HEK293T (cell line): ENCODE measurements around the gene SFTPA1.
"Not testable (repeated sequence)": the region's sequence is repeated elsewhere in the genome, so short reads cannot be mapped to it uniquely, and the experiment has no call there.

ENCODE experiments used
- CTCF ChIA-PET: fragments of 350-600 bp; formaldehyde crosslinking; extraction: SDS; loops from one replicate; lab custom pipeline; 2021; ENCODE audit warnings: antibody characterized with exemption, inconsistent platforms; lab: Yijun Ruan, JAX
- POLR2A ChIA-PET: fragments of 350-600 bp; formaldehyde crosslinking; extraction: SDS; loops from one replicate; lab custom pipeline; 2020; ENCODE audit warnings: antibody characterized with exemption, inconsistent platforms; lab: Yijun Ruan, JAX
- DNase-seq: peaks from one replicate; pipeline ENCODE4 v3.0.0; 2012; ENCODE audit warnings: mixed read lengths; ENCODE audit errors: extremely low spot score
- ARNT ChIP-seq: fragments of 450-650 bp; IDR thresholded peaks from 2 replicates; pipeline ENCODE4 v1.6.1; 2017; ENCODE audit warnings: mild to moderate bottlenecking
- BHLHE40 ChIP-seq: fragments of 450-650 bp; IDR thresholded peaks from 2 replicates; pipeline ENCODE4 v1.6.1; 2016; ENCODE audit warnings: mild to moderate bottlenecking, moderate library complexity, borderline replicate concordance
- CTBP1 ChIP-seq: fragments of 450-650 bp; IDR thresholded peaks from 2 replicates; pipeline ENCODE4 v1.6.1; 2016; ENCODE audit warnings: borderline replicate concordance
- ELF4 ChIP-seq: fragments of 450-650 bp; IDR thresholded peaks from 2 replicates; pipeline ENCODE4 v1.6.1; 2017; ENCODE audit warnings: antibody characterized with exemption
- FOXA1 ChIP-seq: fragments of 450-650 bp; IDR thresholded peaks from 2 replicates; pipeline ENCODE4 v1.6.1; 2016; ENCODE audit warnings: mild to moderate bottlenecking
- FOXK2 ChIP-seq: fragments of 450-650 bp; IDR thresholded peaks from 2 replicates; pipeline ENCODE4 v1.6.1; 2016; ENCODE audit warnings: mild to moderate bottlenecking
- FOXM1 ChIP-seq: fragments of 450-650 bp; IDR thresholded peaks from 2 replicates; pipeline ENCODE4 v1.6.1; 2017; ENCODE audit warnings: mild to moderate bottlenecking, borderline replicate concordance
- HDGF ChIP-seq: fragments of 450-650 bp; IDR thresholded peaks from 2 replicates; pipeline ENCODE4 v1.6.1; 2017; ENCODE audit warnings: antibody characterized with exemption, borderline replicate concordance
- L3MBTL2 ChIP-seq: fragments of 450-650 bp; conservative IDR thresholded peaks from 2 replicates; pipeline ENCODE4 v1.6.1; 2016; ENCODE audit warnings: mild to moderate bottlenecking
- LEF1 ChIP-seq: fragments of 450-650 bp; IDR thresholded peaks from 2 replicates; pipeline ENCODE4 v1.6.1; 2017; ENCODE audit warnings: mild to moderate bottlenecking, borderline replicate concordance
- NFRKB ChIP-seq: fragments of 450-650 bp; IDR thresholded peaks from 2 replicates; pipeline ENCODE4 v1.6.1; 2016; ENCODE audit warnings: mild to moderate bottlenecking, moderate library complexity
- SP1 ChIP-seq: fragments of 450-650 bp; IDR thresholded peaks from 2 replicates; pipeline ENCODE4 v1.6.1; 2017
- SUZ12 ChIP-seq: fragments of 450-650 bp; IDR thresholded peaks from 2 replicates; pipeline ENCODE4 v1.6.1; 2016; ENCODE audit warnings: mild to moderate bottlenecking
- TARDBP ChIP-seq: fragments of 450-650 bp; IDR thresholded peaks from 2 replicates; pipeline ENCODE4 v1.6.1; 2016
- ZNF384 ChIP-seq: fragments of 450-650 bp; IDR thresholded peaks from 2 replicates; pipeline ENCODE4 v1.6.1; 2016
- TF ChIP-seq, protein P1 (sequence below): fragments of 450-650 bp; IDR thresholded peaks from 2 replicates; pipeline ENCODE4 v1.6.1; 2016

Gene SFTPA1

DNA sequence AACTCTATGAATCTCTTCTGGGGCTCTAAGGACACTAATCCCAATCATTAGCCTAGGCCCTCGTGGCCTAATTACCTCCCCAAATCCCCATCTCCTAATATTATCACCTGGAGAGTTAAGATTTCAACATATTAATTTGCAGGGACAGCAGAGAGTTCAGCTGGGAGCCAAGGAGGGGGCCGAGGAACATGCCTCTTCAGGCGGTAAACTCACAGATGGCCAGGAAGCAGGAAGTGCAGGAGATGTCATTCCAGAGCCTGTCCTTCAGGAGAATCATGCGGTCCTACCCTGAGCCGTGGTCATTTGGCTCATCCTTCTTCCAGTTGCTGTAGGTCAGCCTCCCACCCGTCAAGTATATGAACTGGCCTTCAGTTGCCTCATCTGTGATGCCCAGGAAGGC is 28.6 kb upstream of the SFTPA1 start:
- no peak for DNase-seq
- ChIA-PET CTCF (no interaction called here), POLR2A (no interaction called here)
- TF ChIP-seq SP1 (no peak), ELF4 (no peak), NFRKB (no peak), TARDBP (no peak), L3MBTL2 (no peak), SUZ12 (no peak), ZNF384 (no peak), ARNT (no peak), LEF1 (no peak), FOXK2 (no peak), HDGF (no peak), CTBP1 (no peak), BHLHE40 (no peak), FOXM1 (no peak), FOXA1 (no peak)
- TF ChIP-seq, protein P1, sequence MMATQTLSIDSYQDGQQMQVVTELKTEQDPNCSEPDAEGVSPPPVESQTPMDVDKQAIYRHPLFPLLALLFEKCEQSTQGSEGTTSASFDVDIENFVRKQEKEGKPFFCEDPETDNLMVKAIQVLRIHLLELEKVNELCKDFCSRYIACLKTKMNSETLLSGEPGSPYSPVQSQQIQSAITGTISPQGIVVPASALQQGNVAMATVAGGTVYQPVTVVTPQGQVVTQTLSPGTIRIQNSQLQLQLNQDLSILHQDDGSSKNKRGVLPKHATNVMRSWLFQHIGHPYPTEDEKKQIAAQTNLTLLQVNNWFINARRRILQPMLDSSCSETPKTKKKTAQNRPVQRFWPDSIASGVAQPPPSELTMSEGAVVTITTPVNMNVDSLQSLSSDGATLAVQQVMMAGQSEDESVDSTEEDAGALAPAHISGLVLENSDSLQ, result no peak

DNA sequence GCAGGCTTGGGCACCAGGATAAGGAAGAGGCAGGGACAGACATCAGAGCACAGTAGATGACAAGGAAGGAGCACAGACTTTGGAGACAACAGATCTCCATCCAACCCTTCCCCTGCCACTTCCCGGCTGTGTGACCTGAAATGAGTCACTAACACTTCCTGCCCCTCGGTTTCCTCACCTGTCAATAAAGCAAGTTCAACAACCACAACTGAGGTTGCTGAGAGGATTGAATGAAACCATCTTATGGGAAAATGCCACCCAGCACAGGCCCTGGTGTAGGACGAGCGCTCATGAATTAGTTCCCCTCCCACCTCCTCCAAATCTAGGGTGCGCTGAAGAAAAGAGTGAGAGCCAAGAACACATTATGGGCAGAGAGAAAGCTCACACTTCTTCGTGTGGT is 27.8 kb upstream of the SFTPA1 start:
- CTCF ChIA-PET, POLR2A ChIA-PET, DNase-seq: not testable (repeated sequence)

DNA sequence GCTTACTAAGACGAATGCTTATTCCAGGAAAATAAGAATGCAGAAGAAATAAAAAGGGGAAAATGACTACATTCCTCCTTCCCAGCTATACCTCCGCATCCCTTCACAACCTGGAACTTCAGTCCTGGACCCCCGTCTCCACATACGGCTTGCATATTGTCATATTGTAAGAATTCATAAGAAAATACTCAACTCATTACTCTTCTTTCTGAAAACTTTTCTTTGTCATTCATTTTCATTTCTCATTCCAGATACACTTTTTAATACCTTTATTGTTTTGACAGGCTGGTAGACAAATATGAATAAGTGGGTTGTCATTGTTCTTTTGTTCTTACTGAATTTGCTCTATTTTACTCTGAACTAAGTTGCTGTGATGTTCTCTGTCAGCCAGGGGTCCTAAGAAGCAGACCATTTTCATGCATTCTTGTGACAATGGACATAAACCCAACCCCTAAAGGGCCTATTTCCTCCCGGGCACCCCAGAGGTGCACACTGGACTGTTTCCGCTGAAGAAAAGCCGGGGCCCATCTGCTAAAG is 27.2 kb upstream of the SFTPA1 start:
- ChIA-PET POLR2A (no interaction called here), CTCF (no interaction called here)

DNA sequence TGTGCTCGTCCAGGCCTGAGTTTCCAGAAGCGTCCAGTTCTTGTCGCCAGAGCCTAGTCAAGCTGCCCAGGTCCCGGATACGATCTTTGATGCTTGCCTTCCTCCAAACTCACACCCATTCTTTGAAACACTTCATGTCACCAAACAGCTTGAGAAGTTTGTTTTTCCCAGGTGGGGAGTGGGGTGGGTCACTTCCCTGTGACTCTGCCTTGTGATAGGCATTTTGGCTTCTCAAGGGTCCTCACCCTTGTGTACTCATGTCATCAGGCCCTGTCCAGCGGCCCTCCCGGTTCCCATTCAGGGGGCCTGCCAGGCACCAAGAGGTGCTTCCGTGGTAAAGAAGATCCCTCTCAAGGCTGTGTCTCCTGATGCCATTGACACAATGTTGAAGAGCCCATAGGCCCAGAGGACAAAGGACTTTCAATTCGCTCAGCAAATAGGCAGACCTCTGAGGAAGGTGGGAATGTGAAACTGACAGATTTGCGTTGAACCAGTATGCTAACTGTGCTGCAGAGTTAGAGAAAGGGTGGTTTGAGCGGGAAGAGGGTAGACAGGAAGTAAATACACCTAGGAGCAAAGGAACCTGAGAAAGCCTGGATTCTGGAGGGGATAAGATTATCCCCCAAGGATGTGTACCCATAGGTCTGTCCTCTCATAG is 24.7 kb upstream of the SFTPA1 start:
- POLR2A ChIA-PET, result no interaction called here
- DNase-seq, result no peak
- TF ChIP-seq SUZ12 (no peak), L3MBTL2 (no peak), FOXA1 (no peak), ELF4 (no peak), FOXM1 (no peak), BHLHE40 (no peak), LEF1 (no peak), ARNT (no peak), SP1 (no peak), ZNF384 (no peak), TARDBP (no peak), NFRKB (no peak), FOXK2 (no peak), CTBP1 (no peak), HDGF (no peak)
- TF ChIP-seq, protein P1, result no peak
- CTCF ChIA-PET, result no interaction called here

More for the DNA sequence above, 27.2 kb upstream of the SFTPA1 start:
- no peak for TF ChIP-seq FOXA1
- no peak for TF ChIP-seq ARNT
- TF ChIP-seq ELF4, result no peak
- TF ChIP-seq BHLHE40, result no peak
- TF ChIP-seq, protein P1, result no peak
- no peak for TF ChIP-seq TARDBP
- TF ChIP-seq HDGF, result no peak
- no peak for TF ChIP-seq CTBP1
- TF ChIP-seq NFRKB, result no peak
- TF ChIP-seq FOXM1, result no peak
- TF ChIP-seq L3MBTL2, result no peak
- no peak for TF ChIP-seq ZNF384
- no peak for TF ChIP-seq SP1
- no peak for DNase-seq

DNA sequence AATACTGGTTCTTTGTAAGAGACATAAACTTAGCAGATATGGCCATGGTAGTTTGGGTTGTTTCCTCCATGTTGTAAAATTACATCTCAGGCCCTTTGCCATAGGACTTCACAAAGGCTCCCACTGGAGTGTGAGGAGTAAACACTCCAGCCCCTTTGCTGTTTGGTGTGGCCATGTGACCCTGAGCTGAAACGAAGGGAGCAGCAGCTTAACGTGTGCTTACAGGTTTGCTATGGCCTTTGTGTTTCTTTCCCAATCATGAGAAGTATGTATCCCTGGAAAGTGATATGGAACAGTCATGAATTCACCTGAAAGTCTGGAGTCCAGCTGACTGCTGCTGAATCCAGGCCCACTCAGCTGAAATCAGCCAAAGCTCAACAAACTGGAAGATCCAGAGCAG is 23.8 kb upstream of the SFTPA1 start:
- POLR2A ChIA-PET, result no interaction called here
- CTCF ChIA-PET, result no interaction called here
- TF ChIP-seq LEF1, result no peak
- no peak for TF ChIP-seq ELF4
- no peak for TF ChIP-seq TARDBP

DNA sequence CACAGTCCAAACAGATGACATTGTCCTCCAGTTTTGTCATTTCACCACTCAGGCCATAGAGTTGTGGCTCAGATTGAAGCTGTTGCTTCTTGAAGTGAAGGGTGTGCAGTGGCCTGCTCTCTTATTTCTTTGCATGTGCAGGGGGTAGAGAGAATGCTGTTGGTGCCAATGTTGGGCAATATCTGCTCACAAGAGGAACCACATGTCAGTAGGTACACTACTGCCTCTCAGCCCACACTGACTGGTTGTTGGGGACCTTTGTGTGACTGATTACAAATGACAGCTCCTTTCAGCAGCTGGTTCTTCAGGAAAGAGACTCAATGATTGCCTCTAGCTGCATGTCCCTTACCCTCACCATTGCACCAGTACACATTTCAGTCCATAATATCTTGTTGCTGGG is 21.9 kb upstream of the SFTPA1 start:
- POLR2A ChIA-PET, result no interaction called here
- TF ChIP-seq ZNF384, result no peak
- DNase-seq, result no peak
- CTCF ChIA-PET, result no interaction called here

More for the DNA sequence above, 23.8 kb upstream of the SFTPA1 start:
- no peak for DNase-seq

DNA sequence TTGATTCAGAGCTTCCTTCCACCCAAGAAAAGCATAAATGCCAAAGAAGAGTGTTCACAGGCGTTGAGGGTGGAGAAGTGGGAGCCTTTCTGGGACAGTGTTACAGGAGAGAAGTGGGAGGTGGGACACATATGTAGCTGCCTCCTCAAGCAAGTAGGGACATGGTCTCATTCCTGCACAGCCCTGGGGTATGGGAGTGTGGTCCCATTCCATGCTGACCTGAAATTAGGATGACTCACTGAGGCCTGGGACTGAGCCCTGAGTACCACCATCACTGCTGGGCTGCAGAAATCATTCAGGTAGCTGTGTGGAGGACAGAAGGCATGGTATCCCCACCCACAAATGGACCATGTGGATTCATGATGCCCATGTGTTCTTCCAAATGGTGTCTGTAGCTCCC is 17.4 kb upstream of the SFTPA1 start:
- POLR2A ChIA-PET, result no interaction called here
- TF ChIP-seq L3MBTL2 (no peak), NFRKB (no peak)
- no peak for DNase-seq
- CTCF ChIA-PET, result interaction anchor here (0.7 kb wide), 1 partner anchor 15 kb away, joined by 4 read pairs; no protein-coding TSS in a partner anchor

DNA sequence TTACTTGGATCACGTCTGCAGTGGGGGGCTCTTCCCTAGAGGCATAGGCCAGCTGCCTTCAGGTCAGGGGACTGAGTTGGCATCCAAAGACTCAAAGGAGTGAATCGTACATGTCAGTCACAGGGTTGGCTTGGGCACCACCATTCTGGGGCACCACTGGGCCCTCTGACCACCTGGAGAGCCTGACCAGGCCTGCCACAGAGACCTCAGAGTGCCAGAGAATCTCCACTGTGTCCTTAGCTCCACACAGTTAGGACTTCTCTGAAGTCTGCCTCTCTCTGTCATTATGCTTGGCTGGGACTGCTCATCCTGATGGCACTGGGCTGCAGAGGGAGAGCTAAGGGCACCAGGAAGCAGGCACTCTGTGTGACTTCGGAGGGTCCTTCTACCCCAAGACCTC is 16.2 kb upstream of the SFTPA1 start:
- DNase-seq, CTCF ChIA-PET, POLR2A ChIA-PET: not testable (repeated sequence)
